ENCODE results near the gene PCNX1.
"Not testable (repeated sequence)": the region's sequence is repeated elsewhere in the genome, so short reads cannot be mapped to it uniquely, and the experiment has no call there.

PCNX1 gene

GRCh38 chr14:70916300-70916699 is 9.0 kb downstream of the PCNX1 start:
- DNase-seq (ENCODE audit: low read depth), result no peak

GRCh38 chr14:70916799-70917198 is 9.5 kb downstream of the PCNX1 start:
- DNase-seq (ENCODE audit: low read depth), result no peak

- DNase-seq (ENCODE audit: low read depth), result no peak
Observed at GRCh38 chr14:70917633-70918032, 10.4 kb downstream of the PCNX1 start.

GRCh38 chr14:70919774-70920173 is 12.5 kb downstream of the PCNX1 start:
- peak; percentile 66 for DNase-seq (ENCODE audit: low read depth)

- no peak for DNase-seq (ENCODE audit: low read depth)
Observed at GRCh38 chr14:70920608-70921007, 13.3 kb downstream of the PCNX1 start.

- DNase-seq (ENCODE audit: low read depth), result no peak
Observed at GRCh38 chr14:70921669-70922068, 14.4 kb downstream of the PCNX1 start.

- DNase-seq (ENCODE audit: low read depth), result no peak
Observed at GRCh38 chr14:70924521-70924920, 17.3 kb downstream of the PCNX1 start.

GRCh38 chr14:70926235-70926830 is 19.1 kb downstream of the PCNX1 start:
- no peak for DNase-seq (ENCODE audit: low read depth)

GRCh38 chr14:70931008-70931407 is 23.7 kb downstream of the PCNX1 start:
- no peak for DNase-seq (ENCODE audit: low read depth)

GRCh38 chr14:70934084-70934483 is 26.8 kb downstream of the PCNX1 start:
- no peak for DNase-seq (ENCODE audit: low read depth)

GRCh38 chr14:70934502-70935134 is 27.4 kb downstream of the PCNX1 start:
- DNase-seq (ENCODE audit: low read depth), result peak; percentile 72

GRCh38 chr14:70935135-70935534 is 27.9 kb downstream of the PCNX1 start:
- DNase-seq (ENCODE audit: low read depth), result no peak

GRCh38 chr14:70939693-70940092 is 32.4 kb downstream of the PCNX1 start:
- not testable (repeated sequence) for DNase-seq (ENCODE audit: low read depth)

GRCh38 chr14:70941637-70942341 is 34.5 kb downstream of the PCNX1 start:
- DNase-seq (ENCODE audit: low read depth), result not testable (repeated sequence)

- DNase-seq (ENCODE audit: low read depth), result no peak
Observed at GRCh38 chr14:70942342-70942706, 35.1 kb downstream of the PCNX1 start.

- not testable (repeated sequence) for DNase-seq (ENCODE audit: low read depth)
Observed at GRCh38 chr14:70942721-70943120, 35.5 kb downstream of the PCNX1 start.

GRCh38 chr14:70943838-70944237 is 36.6 kb downstream of the PCNX1 start:
- no peak for DNase-seq (ENCODE audit: low read depth)

GRCh38 chr14:70947739-70948138 is 40.5 kb downstream of the PCNX1 start:
- no peak for DNase-seq (ENCODE audit: low read depth)

- no peak for DNase-seq (ENCODE audit: low read depth)
Observed at GRCh38 chr14:70952485-70952884, 45.2 kb downstream of the PCNX1 start.

GRCh38 chr14:70954068-70954467 is 46.8 kb downstream of the PCNX1 start:
- DNase-seq (ENCODE audit: low read depth), result no peak

GRCh38 chr14:70955543-70956480 is 48.6 kb downstream of the PCNX1 start:
- peak; percentile 53 for DNase-seq (ENCODE audit: low read depth)

GRCh38 chr14:70956511-70956910 is 49.3 kb downstream of the PCNX1 start:
- DNase-seq (ENCODE audit: low read depth), result no peak
